Measurements from ENCODE around the gene RNF40.
A peak's percentile ranks its signal among the peaks of the same experiment; 100 is the strongest.

Gene RNF40

DNA sequence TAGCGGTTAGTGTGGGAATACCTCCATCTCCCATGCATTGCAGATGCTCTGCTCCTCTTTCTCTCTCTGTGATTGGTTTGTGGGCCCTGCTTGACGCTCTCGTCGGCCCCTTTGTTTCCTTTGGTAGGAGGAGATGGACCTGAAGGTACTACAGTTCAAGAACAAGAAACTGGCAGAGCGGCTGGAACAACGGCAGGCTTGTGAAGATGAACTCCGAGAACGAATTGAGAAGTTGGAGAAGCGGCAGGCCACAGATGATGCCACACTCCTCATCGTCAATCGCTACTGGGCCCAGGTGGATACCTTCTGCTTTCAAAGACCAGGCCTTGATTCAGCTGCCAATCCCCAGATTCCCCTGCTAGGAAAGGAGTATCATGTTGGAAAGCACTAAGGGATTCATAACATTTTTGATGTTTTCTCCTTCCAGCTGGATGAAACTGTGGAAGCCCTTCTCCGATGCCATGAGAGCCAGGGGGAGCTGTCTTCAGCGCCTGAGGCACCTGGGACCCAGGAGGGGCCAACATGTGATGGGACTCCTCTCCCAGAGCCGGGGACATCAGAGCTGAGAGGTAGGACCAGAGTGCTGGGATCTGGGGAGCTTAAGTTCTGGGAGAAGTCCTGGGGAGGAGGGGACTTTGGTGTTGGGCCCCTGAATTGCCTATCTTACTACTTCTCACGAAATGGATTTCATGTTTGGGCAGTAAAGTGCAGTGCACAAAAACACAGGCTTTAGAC lies 1.0 kb downstream of the RNF40 start:
- DNase-seq (ENCODE audit: low read depth in 2 of 2), result no peak

DNA sequence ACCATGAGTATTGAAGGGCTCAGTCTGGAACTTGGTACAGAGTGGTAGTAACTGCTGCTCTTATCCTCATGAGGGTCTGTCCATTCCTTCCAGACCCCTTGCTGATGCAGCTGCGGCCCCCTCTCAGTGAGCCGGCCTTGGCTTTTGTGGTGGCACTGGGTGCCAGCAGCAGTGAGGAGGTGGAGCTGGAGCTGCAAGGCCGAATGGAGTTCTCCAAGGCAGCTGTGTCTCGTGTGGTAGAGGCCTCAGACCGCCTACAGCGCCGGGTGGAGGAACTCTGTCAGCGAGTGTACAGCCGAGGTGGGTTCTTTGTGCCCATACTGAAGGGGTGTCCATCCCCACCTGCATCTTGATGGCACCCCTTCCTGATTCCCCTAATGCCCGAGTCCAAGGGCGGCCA lies 2.0 kb downstream of the RNF40 start:
- DNase-seq (ENCODE audit: low read depth in 2 of 2), result no peak

DNA sequence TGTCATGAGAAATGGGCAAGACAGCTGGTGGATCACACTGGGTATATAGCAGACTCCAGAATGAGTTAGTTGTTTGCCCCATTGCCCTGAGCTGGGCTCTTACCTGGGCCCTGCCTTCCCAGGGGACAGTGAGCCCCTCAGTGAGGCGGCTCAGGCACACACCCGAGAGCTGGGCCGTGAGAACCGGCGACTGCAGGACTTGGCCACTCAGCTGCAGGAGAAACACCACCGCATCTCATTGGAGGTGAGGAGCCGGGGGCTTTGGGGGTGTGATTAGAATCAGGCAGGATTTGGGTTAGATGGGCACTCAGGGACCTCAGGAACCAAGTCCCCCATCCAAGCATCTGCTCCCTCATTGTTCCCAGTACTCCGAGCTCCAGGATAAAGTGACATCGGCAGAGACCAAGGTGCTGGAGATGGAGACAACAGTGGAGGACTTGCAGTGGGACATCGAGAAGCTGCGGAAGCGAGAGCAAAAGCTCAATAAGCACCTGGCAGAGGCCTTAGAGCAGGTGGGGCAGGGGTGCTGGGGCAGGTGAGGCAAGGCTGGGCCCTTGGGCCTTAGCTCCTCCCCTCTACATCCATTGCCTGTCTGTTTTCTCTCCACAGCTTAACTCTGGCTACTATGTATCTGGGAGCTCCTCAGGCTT lies 2.8 kb downstream of the RNF40 start:
- DNase-seq (ENCODE audit: low read depth in 2 of 2), result no peak

DNA sequence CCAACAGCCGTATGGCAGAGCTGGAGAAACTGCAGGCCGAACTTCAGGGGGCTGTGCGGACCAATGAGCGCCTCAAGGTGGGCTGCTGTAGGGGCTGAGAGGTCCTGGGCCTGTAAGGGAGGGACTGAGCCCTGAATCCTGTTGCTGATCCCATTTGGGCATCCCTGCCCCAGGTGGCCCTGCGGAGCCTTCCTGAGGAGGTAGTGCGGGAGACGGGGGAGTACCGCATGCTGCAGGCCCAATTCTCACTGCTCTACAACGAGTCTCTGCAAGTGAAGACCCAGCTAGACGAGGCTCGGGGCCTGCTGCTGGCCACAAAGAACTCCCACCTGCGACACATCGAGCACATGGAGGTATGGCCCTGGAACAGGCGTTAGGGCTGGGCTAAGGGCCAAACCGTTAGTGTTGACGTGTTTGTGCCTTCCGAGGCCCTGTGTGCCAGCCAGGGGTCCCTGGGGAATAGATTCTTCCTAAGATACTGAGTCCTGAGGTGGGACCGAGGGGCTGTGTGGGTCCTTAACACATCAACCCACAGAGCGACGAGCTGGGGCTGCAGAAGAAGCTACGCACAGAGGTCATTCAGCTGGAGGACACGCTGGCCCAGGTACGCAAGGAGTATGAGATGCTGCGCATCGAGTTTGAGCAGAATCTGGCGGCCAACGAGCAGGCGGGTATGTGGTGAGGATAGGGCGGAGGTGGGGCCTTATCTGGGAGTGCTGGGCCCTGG lies 4.2 kb downstream of the RNF40 start:
- DNase-seq (ENCODE audit: low read depth in 2 of 2), result no peak

DNA sequence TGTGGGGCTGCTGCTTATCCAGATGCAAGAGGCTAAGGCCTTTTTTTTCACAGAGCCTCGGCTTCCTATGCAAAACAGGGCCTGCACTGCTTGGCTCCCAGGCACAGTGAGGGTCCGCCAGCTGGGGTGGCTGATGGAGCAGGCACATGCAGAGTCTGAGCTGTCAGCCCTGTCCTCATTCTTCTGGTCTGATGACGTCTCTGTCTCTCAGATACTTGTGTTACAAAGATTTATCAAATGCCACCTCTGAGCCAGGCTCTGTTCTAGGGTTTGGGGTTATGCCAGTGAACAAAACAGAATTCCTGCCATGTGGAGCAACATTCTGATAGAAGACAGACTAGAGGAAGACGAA lies 4.8 kb downstream of the RNF40 start:
- DNase-seq (ENCODE audit: low read depth in 2 of 2), result no peak

DNA sequence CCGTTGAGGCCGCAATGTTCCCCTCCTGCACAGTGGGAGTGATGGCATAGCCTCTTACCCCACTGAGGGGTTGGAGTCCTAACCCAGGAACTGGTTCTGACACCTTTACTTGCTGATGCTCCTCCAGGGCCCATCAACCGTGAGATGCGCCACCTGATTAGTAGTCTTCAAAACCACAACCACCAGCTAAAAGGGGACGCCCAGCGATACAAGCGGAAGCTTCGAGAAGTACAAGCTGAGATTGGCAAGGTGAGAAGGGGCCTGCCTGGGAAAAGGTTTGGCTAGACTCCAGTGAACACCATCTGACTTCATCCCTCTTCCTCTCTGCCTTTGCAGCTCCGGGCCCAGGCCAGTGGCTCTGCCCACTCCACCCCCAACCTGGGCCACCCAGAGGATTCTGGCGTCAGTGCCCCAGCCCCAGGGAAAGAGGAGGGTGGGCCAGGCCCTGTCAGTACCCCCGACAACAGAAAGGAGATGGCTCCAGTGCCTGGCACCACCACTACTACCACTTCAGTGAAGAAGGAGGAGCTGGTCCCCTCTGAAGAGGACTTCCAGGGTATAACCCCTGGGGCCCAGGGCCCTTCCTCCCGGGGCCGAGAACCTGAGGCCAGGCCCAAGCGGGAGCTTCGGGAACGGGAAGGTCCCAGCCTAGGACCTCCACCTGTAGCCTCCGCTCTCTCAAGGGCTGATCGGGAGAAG lies 5.8 kb downstream of the RNF40 start:
- no peak for DNase-seq (ENCODE audit: low read depth in 2 of 2)

DNA sequence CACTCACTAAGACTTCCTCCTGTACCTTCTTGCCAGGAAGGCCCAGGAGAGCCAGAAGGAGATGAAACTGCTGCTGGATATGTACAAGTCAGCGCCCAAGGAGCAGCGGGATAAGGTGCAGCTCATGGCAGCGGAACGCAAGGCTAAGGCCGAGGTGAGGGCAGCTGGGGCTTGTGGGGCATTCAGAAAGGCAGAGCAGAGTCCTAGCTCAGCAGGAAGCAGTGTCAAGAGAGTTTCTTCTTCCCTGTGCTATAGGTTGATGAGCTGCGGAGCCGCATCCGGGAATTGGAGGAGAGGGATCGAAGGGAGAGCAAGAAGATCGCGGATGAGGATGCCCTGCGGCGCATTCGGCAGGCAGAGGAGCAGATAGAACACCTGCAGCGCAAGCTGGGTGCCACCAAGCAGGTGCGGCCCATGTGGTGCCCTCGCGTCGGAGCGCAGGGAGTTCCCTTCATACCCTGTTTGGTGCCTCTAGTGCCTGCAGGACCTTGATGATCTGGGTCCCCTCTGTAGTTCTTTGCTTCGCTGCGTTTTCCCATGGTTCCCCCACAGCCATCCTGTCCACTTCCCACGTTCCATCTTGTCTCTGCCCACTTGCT lies 6.6 kb downstream of the RNF40 start:
- no peak for DNase-seq (ENCODE audit: low read depth in 2 of 2)

DNA sequence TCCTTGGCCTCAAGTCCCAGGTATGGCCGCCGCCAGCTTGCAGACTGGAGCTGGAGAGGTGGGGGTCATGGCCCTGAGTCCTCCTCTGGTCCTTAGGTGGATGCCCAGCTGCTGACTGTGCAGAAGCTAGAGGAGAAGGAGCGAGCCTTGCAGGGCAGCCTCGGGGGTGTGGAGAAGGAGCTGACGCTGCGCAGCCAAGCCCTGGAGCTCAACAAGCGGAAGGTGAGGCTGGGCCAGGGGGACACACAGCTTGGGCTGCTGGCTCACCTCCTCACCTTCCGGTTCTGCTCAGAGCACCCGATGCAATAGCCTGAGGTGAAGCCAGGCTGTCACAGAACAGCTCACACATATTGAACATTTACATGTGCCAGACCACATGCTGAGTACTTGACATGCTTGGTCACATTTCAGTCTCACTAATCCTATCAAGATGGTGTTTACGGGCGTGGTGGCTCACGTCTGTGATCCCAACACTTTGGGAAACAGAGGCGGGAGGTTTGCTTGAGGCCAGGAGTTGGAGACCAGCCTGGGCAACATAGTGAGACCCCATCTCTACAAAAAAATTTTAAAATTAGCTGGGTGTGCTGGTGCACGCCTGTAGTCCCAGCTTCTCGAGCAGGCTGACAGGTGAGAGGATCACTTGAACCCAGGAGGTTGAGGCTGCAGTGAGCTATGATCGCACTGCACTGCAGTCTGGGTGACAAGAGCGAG lies 7.4 kb downstream of the RNF40 start:
- DNase-seq (ENCODE audit: low read depth in 2 of 2), result no peak

DNA sequence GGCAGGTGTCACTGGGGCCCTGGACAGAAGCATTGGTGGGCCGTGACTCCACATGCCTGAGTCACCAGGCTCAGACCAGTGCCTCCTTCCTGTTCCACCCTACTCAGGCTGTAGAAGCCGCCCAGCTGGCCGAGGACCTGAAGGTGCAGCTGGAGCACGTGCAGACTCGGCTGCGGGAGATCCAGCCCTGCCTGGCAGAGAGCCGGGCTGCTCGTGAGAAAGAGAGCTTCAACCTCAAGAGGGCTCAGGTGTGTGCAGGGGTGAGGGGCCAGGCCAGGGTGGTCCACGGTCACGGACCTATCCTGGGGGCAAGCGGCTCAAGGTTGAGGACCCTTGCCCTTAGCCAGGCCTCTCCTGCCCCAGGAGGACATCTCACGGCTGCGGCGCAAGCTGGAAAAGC lies 9.6 kb downstream of the RNF40 start:
- DNase-seq (ENCODE audit: low read depth in 2 of 2), result no peak

DNA sequence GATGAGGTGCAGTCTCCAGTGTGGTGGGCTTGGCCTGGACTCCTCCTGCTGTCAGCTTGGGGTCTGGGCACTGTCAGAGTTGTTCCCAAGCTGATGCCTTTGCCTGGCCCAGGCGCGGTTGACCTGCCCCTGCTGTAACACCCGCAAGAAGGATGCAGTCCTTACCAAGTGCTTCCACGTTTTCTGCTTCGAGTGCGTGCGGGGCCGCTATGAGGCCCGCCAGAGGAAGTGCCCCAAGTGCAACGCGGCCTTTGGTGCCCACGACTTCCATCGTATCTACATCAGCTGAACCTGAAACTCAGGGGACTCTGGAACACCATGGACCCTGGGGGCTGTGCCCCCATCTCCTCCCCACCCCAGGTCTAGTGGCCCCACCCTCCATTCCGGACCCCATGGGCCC lies 11.7 kb downstream of the RNF40 start:
- DNase-seq (ENCODE audit: low read depth in 2 of 2), result no peak

DNA sequence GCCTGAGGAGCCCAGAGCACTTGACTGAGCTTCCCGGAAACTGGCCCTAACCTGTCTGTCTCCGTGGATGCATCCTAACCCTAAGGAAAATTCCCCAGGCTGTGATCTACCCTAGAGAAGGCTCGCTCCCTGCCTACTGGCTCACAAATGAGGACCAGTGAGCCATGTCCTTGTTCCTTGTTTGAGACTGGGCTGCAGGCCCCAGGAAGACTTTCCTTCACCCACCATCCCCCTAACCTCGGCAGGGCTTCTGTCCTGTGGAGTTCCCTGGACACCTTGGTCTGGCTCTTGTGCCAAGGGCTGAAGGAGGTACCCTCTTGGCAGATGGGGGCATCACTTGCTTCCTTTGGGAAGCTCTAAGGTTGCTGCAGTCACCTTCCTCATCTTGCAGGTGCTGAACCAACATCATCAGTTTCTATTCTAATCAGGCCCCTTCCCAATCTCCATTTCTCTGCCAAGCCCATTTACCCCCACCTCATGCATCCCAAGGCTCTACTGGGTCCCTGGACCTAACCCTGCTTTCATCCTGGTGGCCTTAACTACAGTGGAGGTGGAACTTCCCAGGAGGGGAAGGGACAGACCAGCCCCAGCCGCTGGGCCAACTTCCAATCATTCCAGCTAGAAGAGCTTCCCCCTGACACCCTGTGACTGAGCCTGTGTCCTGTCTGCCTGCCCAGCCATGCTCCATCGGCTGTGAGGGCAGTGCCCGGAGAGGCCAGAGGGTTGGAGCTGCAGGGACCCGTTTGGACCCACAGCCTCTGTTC lies 12.4 kb downstream of the RNF40 start:
- DNase-seq (ENCODE audit: low read depth in 2 of 2), result no peak

DNA sequence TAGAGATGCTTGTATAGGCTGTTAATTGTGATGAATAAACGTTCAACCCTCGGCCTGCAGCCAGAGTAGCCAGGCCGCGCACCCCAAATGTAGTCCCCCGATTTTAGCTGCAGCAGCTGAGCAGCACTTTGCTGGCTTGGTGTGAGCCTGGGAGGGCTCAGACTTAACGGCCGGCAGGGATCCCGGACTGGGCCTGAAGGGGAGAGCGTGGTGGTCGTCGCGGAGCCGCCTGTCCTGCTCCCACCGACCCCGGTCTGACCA lies 12.9 kb downstream of the RNF40 start:
- DNase-seq (ENCODE audit: low read depth in 2 of 2), result no peak

DNA sequence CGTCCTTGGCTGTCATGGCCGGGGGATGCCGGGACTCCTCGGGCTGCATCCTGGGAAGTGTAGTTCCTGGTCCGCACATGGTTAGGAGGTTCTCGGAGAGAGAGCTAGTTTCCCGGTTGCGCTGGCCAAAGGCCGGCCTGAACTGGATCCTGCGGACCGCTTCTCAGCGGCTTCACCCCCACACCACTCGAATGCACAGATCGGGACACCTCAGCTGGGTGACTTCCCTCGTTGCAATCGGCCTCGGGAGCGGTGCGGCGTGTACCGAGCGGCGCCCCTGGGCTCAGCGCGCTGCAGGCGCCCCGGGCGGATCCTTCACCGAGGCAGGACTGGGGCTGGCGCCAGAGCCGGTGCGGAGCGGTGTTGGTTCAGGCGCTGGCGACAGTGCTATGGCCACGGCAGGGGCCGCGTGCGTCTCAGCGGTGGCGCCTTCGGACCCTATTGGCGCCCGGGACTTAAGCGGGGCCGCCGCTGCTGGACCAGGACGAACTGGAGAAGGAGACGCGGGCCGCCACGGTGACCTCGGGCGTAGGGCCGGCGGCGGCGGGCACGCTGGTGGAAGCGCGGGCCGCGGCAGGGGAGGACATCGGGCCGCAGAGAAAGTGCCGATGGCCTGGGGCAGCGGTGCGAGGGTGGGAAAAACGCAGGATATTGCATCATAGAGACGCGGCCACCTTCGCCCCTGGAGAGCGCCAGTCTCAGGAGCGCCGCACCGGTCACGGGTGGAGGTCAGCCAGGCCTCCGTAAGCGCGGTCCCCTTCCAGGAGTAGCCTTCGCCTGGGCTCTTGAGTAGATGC lies 13.5 kb downstream of the RNF40 start:
- DNase-seq (ENCODE audit: low read depth in 2 of 2), result peak; percentile 52 to 63

DNA sequence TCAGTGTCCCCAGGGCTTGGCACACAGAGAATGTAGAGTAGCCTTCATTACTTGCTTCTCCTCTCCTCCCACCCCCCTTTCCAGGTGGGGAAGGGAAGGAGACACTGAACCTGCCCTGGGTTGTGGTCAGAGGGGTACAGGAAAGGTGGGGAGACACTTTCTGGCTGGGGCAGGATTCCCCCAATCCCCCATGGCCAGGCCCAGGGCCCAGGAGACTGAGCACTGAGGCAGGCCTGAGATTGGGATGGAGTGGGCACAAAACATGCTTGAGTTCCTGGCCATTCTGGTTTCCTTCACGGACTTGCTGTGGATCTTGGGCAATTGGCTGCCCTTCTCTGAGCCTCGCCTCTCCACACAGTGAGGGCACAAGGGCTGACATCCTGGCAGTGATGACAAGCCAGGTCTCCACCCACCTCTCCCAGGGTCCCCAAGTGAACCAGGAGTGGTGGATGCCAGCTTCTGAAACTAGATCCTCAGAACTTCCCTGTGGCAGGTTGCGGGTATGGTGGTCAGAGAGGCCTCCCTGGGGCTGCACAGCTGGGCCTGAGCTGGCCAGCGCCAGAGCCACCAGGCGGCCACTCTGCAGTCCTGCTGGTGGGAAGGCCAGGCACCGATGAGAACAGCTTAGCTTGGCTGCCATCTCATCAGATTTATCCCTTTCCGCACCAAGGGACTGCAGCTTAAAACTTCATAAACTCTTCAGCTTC lies 15.6 kb downstream of the RNF40 start:
- no peak for DNase-seq (ENCODE audit: low read depth in 2 of 2)

DNA sequence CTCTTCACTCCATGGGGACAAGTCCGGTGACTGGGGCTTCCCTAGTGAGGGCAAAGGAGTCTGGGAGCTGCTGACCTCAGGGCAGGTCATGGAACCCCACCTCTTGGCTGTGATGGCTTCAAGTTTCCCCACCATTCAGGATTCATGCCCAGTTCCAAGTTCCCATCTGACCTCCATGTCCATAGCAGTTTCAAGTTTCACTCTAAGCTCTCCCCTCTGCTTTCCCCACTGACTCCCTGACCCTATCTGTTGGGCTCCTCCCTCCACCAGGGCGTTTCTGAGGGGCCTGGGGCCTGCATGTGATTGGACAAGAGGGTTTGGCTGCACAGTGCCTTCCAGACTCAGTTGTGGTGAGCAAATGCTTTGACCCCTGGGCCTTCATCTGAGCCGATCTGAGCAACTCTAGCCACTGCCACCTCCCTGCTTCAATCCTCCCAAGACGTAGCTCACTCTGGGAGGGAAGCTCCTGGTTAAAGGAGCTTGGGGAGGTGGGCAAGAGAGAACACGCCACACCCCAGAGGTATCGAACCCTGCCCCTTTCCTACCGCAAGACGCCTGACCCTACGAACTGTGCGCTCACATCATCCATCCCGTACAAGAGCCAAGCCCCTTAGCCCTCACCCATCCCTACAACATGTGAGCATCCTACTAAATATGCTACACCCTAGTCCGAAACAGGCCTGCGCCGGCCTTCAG lies 16.6 kb downstream of the RNF40 start:
- DNase-seq (ENCODE audit: low read depth in 2 of 2), result no peak

DNA sequence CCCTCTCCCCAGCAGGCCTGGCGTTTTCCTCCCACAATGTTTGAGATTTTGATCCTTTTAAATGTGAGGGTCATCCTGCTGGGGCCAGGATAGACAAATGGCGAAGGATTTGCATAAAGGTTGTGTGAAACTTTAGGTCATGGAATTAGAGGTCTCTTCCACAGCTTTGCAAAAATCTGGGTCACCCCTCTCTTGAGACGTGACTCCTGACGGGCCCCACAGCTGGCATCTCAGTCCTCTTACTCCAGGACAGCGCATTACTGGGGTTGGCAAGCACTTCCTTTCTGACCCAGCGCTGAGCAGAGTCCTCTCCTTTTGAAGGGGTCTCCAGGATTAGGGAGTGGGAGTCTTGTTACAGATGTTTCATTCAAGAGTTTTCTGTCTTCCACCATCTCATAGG lies 17.5 kb downstream of the RNF40 start:
- no peak for DNase-seq (ENCODE audit: low read depth in 2 of 2)

DNA sequence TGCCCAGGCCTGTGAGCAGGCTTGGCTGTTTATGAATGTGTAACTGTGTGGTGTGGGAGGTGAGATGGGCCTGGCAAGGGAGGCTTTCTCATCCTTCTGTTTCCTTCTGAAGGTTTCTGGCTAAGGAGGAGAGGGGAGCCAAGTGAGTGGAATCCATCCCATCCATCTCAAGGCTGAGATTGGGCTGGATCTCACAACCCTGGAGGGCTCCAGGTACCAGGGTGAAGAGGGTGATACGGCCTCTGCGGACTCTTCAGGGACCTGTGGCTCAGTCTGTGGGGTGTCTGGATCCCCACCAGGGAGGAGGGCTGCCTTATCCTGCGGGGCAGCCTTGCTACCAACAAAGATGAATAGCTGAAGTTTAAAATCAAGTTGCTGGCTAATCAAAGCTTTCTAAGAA lies 17.9 kb downstream of the RNF40 start:
- no peak for DNase-seq (ENCODE audit: low read depth in 2 of 2)

DNA sequence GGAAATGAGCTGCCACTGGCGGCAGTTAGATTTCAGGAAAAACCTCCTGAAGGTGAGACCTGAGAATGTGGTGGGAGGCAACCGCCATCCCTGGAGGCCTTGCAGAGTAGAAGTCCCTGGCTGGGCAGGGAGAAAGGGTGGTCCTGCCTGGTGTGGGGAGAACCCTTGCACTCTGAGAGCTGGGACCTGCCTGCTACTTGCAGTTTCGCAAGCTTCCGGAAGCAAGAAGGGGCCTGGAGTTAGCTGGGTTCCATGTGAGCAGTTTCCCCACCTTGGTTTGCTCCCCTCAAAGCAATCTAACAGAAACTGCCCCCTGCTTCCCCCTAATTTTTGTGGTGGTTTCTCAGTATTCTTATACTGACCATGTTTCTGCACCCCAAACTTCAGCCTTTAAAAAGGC lies 18.4 kb downstream of the RNF40 start:
- no peak for DNase-seq (ENCODE audit: low read depth in 2 of 2)
